ENCODE data around the gene SENP8. TPM values are rescaled to one million over a fixed set of nuclear protein-coding genes. Genes with fewer than 3 reads are reported as not detected.

Gene SENP8
- total and polyA plus RNA-seq, 2 of the 4 experiments (the other 2 are of a cell fraction), result 1.6 to 2.9 TPM

- Histone ChIP-seq H3K4me3 (ENCODE audit: insufficient read depth, low read depth, low read length) (no peak overlapping the region), H3K27ac (ENCODE audit: insufficient read depth, low read length) (no peak overlapping the region), H3K27me3 (ENCODE audit: control insufficient read depth, insufficient read depth, low read length) (no peaks in the 10 kb centered on the region), H4K5ac (ENCODE audit: low read depth, low read length) (no peak overlapping the region), H4K20me1 (ENCODE audit: insufficient read depth, low read length) (no peaks in the 10 kb centered on the region), H3K9me1 (ENCODE audit: insufficient read depth, low read length) (no peaks in the 10 kb centered on the region), H3K4me1 (ENCODE audit: control insufficient read depth, insufficient read depth, low read length) (peaks cover 2% of the 10 kb centered on the region; the same call in 1 of the 2 replicates), H3K18ac (ENCODE audit: low read depth, low read length) (no peak overlapping the region), H3K36me3 (ENCODE audit: control insufficient read depth, insufficient read depth, low read length) (0 out of 2 replicates have a peak, but pooled peaks cover 4% of the 10 kb centered on the region), H3K79me1 (ENCODE audit: low read depth in 1 of 2, low read length in 2 of 2) (no peaks in the 10 kb centered on the region; a peak in 1 of 4 replicates), H3K4ac (ENCODE audit: low read depth, low read length) (no peak overlapping the region), H3K14ac (replicated peaks; ENCODE audit: low read depth, low read length) (no peak overlapping the region), H4K8ac (ENCODE audit: low read depth in 2 of 2, low read length in 2 of 2) (no peak overlapping the region), H2AFZ (replicated peaks; ENCODE audit: low read length, poor library complexity) (no peak overlapping the region), H3K56ac (ENCODE audit: extremely low read depth, insufficient read depth, low read length) (no peak overlapping the region), H3K9ac (ENCODE audit: low read depth, low read length) (no peak overlapping the region), H2AK9ac (replicated peaks; ENCODE audit: low read depth, low read length, poor library complexity) (no peak overlapping the region), H4K91ac (ENCODE audit: insufficient read depth, low read depth, low read length) (no peak overlapping the region), H2BK15ac (ENCODE audit: low read depth, low read length) (no peak overlapping the region), H2BK20ac (ENCODE audit: low read depth, low read length) (no peak overlapping the region), H3K23ac (ENCODE audit: low read depth, low read length) (no peak overlapping the region), H3K4me2 (ENCODE audit: low read depth, low read length) (no peak overlapping the region), H3K9me3 (ENCODE audit: control insufficient read depth, insufficient read depth, low read length) (no peaks in the 10 kb centered on the region), H2AK5ac (ENCODE audit: low read depth, low read length) (no peak overlapping the region), H2BK5ac (ENCODE audit: low read depth, low read length, poor library complexity, severe bottlenecking) (no peak overlapping the region), H2BK120ac (ENCODE audit: low read depth, low read length) (no peak overlapping the region)
- dilution Hi-C loops (cut with HindIII; ENCODE audit: low sequenced_read_pairs, unreplicated experiment) (no loop called here), in situ Hi-C loops (cut with MboI; ENCODE audit: low sequenced_read_pairs) (no loop called here), intact Hi-C loops (cut with micrococcal nuclease) (no loop called here)
- WGBS, 2 experiments (ENCODE audit: extremely low coverage in 2 of 2, insufficient read length in 1 of 2), result no CpG with 5 or more reads among the region's 2 CpGs
- no TSS peak for BruUV-seq (replicated peaks)
- POLR2A ChIA-PET (ENCODE audit: unreplicated experiment), result no interaction called here
- CTCF ChIA-PET, result no interaction called here
- no peak for TF ChIP-seq RFX5 (IDR thresholded peaks at IDR 0.05; ENCODE audit: low read depth, low read length)
- no peak for TF ChIP-seq FOS (IDR thresholded peaks at IDR 0.05; ENCODE audit: low read depth, low read length)
- TF ChIP-seq NFE2L2 (IDR thresholded peaks at IDR 0.05; ENCODE audit: low read depth, low read length), result no peak
- no peak for TF ChIP-seq CTCF (conservative IDR thresholded peaks at IDR 0.05; ENCODE audit: low read depth, low read length)
- TF ChIP-seq ELK1 (IDR thresholded peaks at IDR 0.05; ENCODE audit: borderline replicate concordance, low read depth, low read length), result no peak
- no peak for TF ChIP-seq CHD1 (IDR thresholded peaks at IDR 0.05; ENCODE audit: low read depth, low read length)
- no peak for TF ChIP-seq MXI1 (IDR thresholded peaks at IDR 0.05; ENCODE audit: borderline replicate concordance, low read depth, low read length)
- TF ChIP-seq SMC3 (IDR thresholded peaks at IDR 0.05; ENCODE audit: low read depth, low read length), result no peak
- TF ChIP-seq MAZ (IDR thresholded peaks at IDR 0.05; ENCODE audit: borderline replicate concordance, low read depth, low read length), result no peak
- TF ChIP-seq MAFK (IDR thresholded peaks at IDR 0.05; ENCODE audit: low read depth, low read length), result no peak
- TF ChIP-seq CEBPB (IDR thresholded peaks at IDR 0.05; ENCODE audit: low read depth, low read length), result no peak
- TF ChIP-seq POLR2A (IDR thresholded peaks at IDR 0.05; ENCODE audit: low read depth, low read length), result no peak
- TF ChIP-seq USF2 (IDR thresholded peaks at IDR 0.05; ENCODE audit: low read depth, low read length), result no peak
- ATAC-seq (ENCODE audit: low read depth), result peak; percentile 80
- peak; percentile 29 for DNase-seq
These were observed 17.5 kb downstream of the SENP8 start for GRCh38 chr15:72135719-72136118.

Data from IMR-90 (cell line).